K562 (cell line): ENCODE data around the gene TCF15. TPM values are rescaled to one million over a fixed set of nuclear protein-coding genes. Genes with fewer than 3 reads are reported as not detected.
A peak's percentile ranks its signal among the peaks of the same experiment; 100 is the strongest.

Experiments
- CEBPG ChIP-seq, 3 experiments: fragments of 200-800 bp in 1 of 3; sonication (Bioruptor generic) in 1 of 3; sonication (generic) in 1 of 3; formaldehyde crosslinking in 1 of 3; IDR thresholded peaks in 2 of 3; conservative IDR thresholded peaks in 1 of 3; 2 replicates each; pipeline versions ENCODE4 v1.6.1 to v1.8.0; 2016 to 2022; ENCODE audit warnings: missing compliant biosample characterization in 2 of 3, missing genetic modification characterization in 2 of 3, mild to moderate bottlenecking in 1 of 3, missing genetic modification reagents in 1 of 3
- CHD1 ChIP-seq: fragments of 200-600 bp; sonication (generic); IDR thresholded peaks from one replicate; pipeline ENCODE4 v1.6.1; 2012; ENCODE audit warnings: mild to moderate bottlenecking, moderate library complexity, low read length, inconsistent platforms
- ELF1 ChIP-seq: fragments of 200-800 bp; sonication (Bioruptor generic); IDR thresholded peaks from 2 replicates; pipeline ENCODE4 v1.6.1; 2016; ENCODE audit warnings: missing genetic modification characterization, missing compliant biosample characterization
- ETV5 ChIP-seq: sonication (generic); formaldehyde crosslinking; IDR thresholded peaks from 2 replicates; pipeline ENCODE4 v1.4.0; 2020; ENCODE audit warnings: low read depth, mild to moderate bottlenecking, missing genetic modification reagents
- FOXA3 ChIP-seq, 2 experiments: fragments of 450-650 bp in 1 of 2; sonication (generic) in 1 of 2; formaldehyde crosslinking; IDR thresholded peaks in 1 of 2; conservative IDR thresholded peaks in 1 of 2; 2 replicates each; pipeline versions ENCODE4 v1.4.0 to v1.8.0; 2020 to 2022; ENCODE audit warnings: mild to moderate bottlenecking in 2 of 2, missing genetic modification reagents in 1 of 2
- GABPB1 ChIP-seq: sonication (generic); formaldehyde crosslinking; IDR thresholded peaks from 2 replicates; pipeline ENCODE4 v1.8.0; 2022; ENCODE audit warnings: mild to moderate bottlenecking, missing genetic modification reagents
- KLF16 ChIP-seq: IDR thresholded peaks from 2 replicates; pipeline ENCODE4 v1.6.1; 2016; ENCODE audit warnings: antibody characterized with exemption
- MAZ ChIP-seq, 2 experiments: fragments of 450-650 bp in 1 of 2; sonication (generic) in 1 of 2; formaldehyde crosslinking; IDR thresholded peaks in 1 of 2; conservative IDR thresholded peaks in 1 of 2; 2 replicates each; pipeline versions ENCODE4 v1.4.0 to v1.5.0; 2020; ENCODE audit warnings: mild to moderate bottlenecking in 1 of 2, missing genetic modification reagents in 1 of 2
- MTA2 ChIP-seq: fragments of 450-650 bp; IDR thresholded peaks from 2 replicates; pipeline ENCODE4 v1.6.1; 2016; ENCODE audit warnings: low read depth
- POLR2AphosphoS2 ChIP-seq: IDR thresholded peaks from 2 replicates; pipeline ENCODE4 v1.6.1; 2012; ENCODE audit warnings: low read length, improper control_type of control experiment
- POLR2B ChIP-seq: fragments of 450-650 bp; IDR thresholded peaks from 2 replicates; pipeline ENCODE4 v1.6.1; 2018; ENCODE audit warnings: low read depth; ENCODE audit not compliant: partially characterized antibody
- RAD21 ChIP-seq, 2 experiments: fragments of 250-450 bp in 1 of 2; fragments of 450-650 bp in 1 of 2; sonication (Bioruptor Pico) in 1 of 2; formaldehyde crosslinking in 1 of 2; IDR thresholded peaks in 1 of 2; conservative IDR thresholded peaks in 1 of 2; 2 replicates each; pipeline versions ENCODE4 v1.4.0 to v1.8.0; 2020 to 2022; ENCODE audit warnings: mild to moderate bottlenecking in 2 of 2, moderate library complexity in 1 of 2
- STAG1 ChIP-seq: sonication (generic); formaldehyde crosslinking; IDR thresholded peaks from 2 replicates; pipeline ENCODE4 v1.5.0; 2020; ENCODE audit warnings: missing genetic modification reagents, borderline replicate concordance
- TEAD2 ChIP-seq: fragments of 450-650 bp; IDR thresholded peaks from 2 replicates; pipeline ENCODE4 v1.6.1; 2016; ENCODE audit warnings: missing genetic modification characterization, control low read depth, missing compliant biosample characterization
- ZBTB7A ChIP-seq: IDR thresholded peaks from 2 replicates; pipeline ENCODE4 v1.6.1; 2011; ENCODE audit warnings: low read depth, mild to moderate bottlenecking, low read length, moderate library complexity, borderline replicate concordance; ENCODE audit not compliant: control insufficient read depth
- ZNF609 ChIP-seq: sonication (generic); formaldehyde crosslinking; IDR thresholded peaks from 2 replicates; pipeline ENCODE4 v1.8.1; 2023; ENCODE audit warnings: missing genetic modification reagents, mild to moderate bottlenecking, borderline replicate concordance
- polyA plus RNA-seq, 8 experiments: library from polyadenylated mRNA; depleted of rRNA in 4 of 8; stranded (reverse) in 5 of 8; unstranded in 3 of 8; fragments of >200 nt; fragmentation: Nextera tagmentation in 2 of 8; fragmentation: Illumina TruSeq in 1 of 8; extraction: Ambion mirVana in 2 of 8; extraction: Trizol in 1 of 8; gene quantifications; 2 replicates each; pipeline versions ENCODE4 v1.2.1 to v1.2.3, GENCODE V29; 2011 to 2014; ENCODE audit warnings: inconsistent platforms in 1 of 8, missing spikeins in 1 of 8
- total RNA-seq, 7 experiments: library from RNA; depleted of rRNA in 6 of 7; stranded (reverse); fragments of >200 nt in 6 of 7; fragmentation: Illumina TruSeq in 2 of 7; extraction: Trizol in 2 of 7; gene quantifications; 2 replicates each; pipeline versions ENCODE4 v1.2.1 to v1.2.3, GENCODE V29; 2011 to 2021; ENCODE audit warnings: low replicate concordance in 1 of 7

The TCF15 gene
- total and polyA plus RNA-seq, 9 of the 15 experiments (the other 6 are each of a cell fraction or from before 2014, with no cell fraction given): 0.04 to 5.0 (median 1.2) TPM

GRCh38 chr20:645318-646106 is 35.4 kb upstream of the TCF15 start (continued):
- no peak for TF ChIP-seq ZNF609 (CRISPR knock-in tag)
- TF ChIP-seq RAD21 (CRISPR knock-in tag; conservative IDR thresholded peaks at IDR 0.05 in 1 of 2, IDR thresholded peaks at IDR 0.05 in 1 of 2): peak; percentile 85 to 86
- TF ChIP-seq FOXA3 (CRISPR knock-in tag; conservative IDR thresholded peaks at IDR 0.05 in 1 of 2, IDR thresholded peaks at IDR 0.05 in 1 of 2): peak in 1 of 2 experiments; percentile 46; a peak in 1 of 4 replicates
- peak; percentile 39 for TF ChIP-seq POLR2B
- TF ChIP-seq POLR2AphosphoS2: 0 out of 2 replicates have a peak, but pooled peaks have one; percentile 42
- TF ChIP-seq ELF1 (tag): peak; percentile 79
- peak in 1 of 2 experiments; percentile 34; a peak in 1 of 4 replicates for TF ChIP-seq MAZ (CRISPR knock-in tag; conservative IDR thresholded peaks at IDR 0.05 in 1 of 2, IDR thresholded peaks at IDR 0.05 in 1 of 2)
- TF ChIP-seq KLF16: 0 out of 2 replicates have a peak, but pooled peaks have one; percentile 18
- no peak for TF ChIP-seq MTA2
- peak; percentile 83 for TF ChIP-seq GABPB1
- TF ChIP-seq CEBPG (CRISPR knock-in tag; IDR thresholded peaks at IDR 0.05): 0 out of 2 replicates have a peak, but pooled peaks have one; percentile 26
- TF ChIP-seq CEBPG (tag; conservative IDR thresholded peaks at IDR 0.05 in 1 of 2, IDR thresholded peaks at IDR 0.05 in 1 of 2): no peak
- TF ChIP-seq TEAD2 (tag): no peak
- TF ChIP-seq STAG1 (CRISPR knock-in tag): peak; percentile 84
- TF ChIP-seq ETV5 (CRISPR knock-in tag): peak; percentile 96
- TF ChIP-seq ZBTB7A: peak; percentile 77
- TF ChIP-seq CHD1: no peak
- TF ChIP-seq, all 486 proteins: peak for 42
